Measurements from ENCODE around the gene FOXL2NB. TPM values are rescaled to one million over a fixed set of nuclear protein-coding genes. Genes with fewer than 3 reads are reported as not detected.

The FOXL2NB gene
- total and polyA plus RNA-seq, 7 experiments from 2014 or later: not detected

- Histone ChIP-seq H3K9me3 (ENCODE audit: control insufficient read depth in 2 of 3, low read length in 3 of 3) (no peaks in the 10 kb centered on the region), H3K36me3 (ENCODE audit: control insufficient read depth in 2 of 3, insufficient read depth in 3 of 3, low read length in 3 of 3) (no peaks in the 10 kb centered on the region), H3K27ac (ENCODE audit: low read depth, low read length) (no peak overlapping the region), H3K4me1 (ENCODE audit: control insufficient read depth in 2 of 2, insufficient read depth in 2 of 2, low read length in 2 of 2) (peaks cover 6 to 17% of the 10 kb centered on the region in 2 donors), H3K4me3 (ENCODE audit: low read length) (no peak overlapping the region), H3K27me3 (ENCODE audit: control insufficient read depth in 2 of 2, insufficient read depth in 2 of 2, low read length in 2 of 2) (peaks cover 0 to 54% of the 10 kb centered on the region in 2 donors)
- CTCF ChIA-PET: interaction anchor here (0.5 to 0.6 kb wide), 2 partner anchors 11 to 397 kb away, joined by 3 to 4 read pairs; no protein-coding TSS in a partner anchor
- POLR2A ChIA-PET: interaction anchor here (0.6 kb wide), 1 partner anchor 11 kb away, joined by 3 read pairs; no protein-coding TSS in a partner anchor
- H3K27me3 Mint-ChIP-seq: peaks cover 60 to 85% (median 64%) of the 10 kb centered on the region in 5 donors
- peaks cover 0 to 2% (median 0%) of the 10 kb centered on the region in 5 donors for H3K36me3 Mint-ChIP-seq
- no peak overlapping the region for H3K27ac Mint-ChIP-seq
- intact Hi-C loops (cut with micrococcal nuclease): loop anchor here (5.0 kb wide), 2 partner anchors 729 to 1181 kb away; partner anchors contain the start of gene NMNAT3 (in 1 of the 2)
- DNase-seq: no peak
- peaks cover 0 to 4% (median 0%) of the 10 kb centered on the region in 11 donors for H3K9me3 Mint-ChIP-seq
- H3K4me3 Mint-ChIP-seq: peak overlapping the region in 6 of 10 donors; percentile 0 to 92 (median 40)
- no peak for ATAC-seq
- peaks cover 24 to 52% (median 39%) of the 10 kb centered on the region in 7 donors for H3K4me1 Mint-ChIP-seq
These were observed 1.5 kb downstream of the FOXL2NB start for GRCh38 chr3:138948371-138949001.

GRCh38 chr3:138949002-138949418, 2.0 kb downstream of the FOXL2NB start:
- Mint-ChIP-seq H3K4me3 (peak overlapping the region in 8 of 10 donors; percentile 68 to 85 (median 76)), H3K36me3 (peaks cover 0 to 2% (median 0%) of the 10 kb centered on the region in 5 donors), H3K27me3 (peaks cover 58 to 85% (median 59%) of the 10 kb centered on the region in 5 donors), H3K9me3 (peaks cover 0 to 1% (median 0%) of the 10 kb centered on the region in 11 donors), H3K27ac (no peak overlapping the region), H3K4me1 (peaks cover 23 to 47% (median 34%) of the 10 kb centered on the region in 7 donors)
- peaks cover 6 to 12% of the 10 kb centered on the region in 2 donors for H3K4me1 ChIP-seq (ENCODE audit: control insufficient read depth in 2 of 2, insufficient read depth in 2 of 2, low read length in 2 of 2)
- ATAC-seq (no peak), DNase-seq (no peak)
- ChIA-PET POLR2A (interaction anchor here (0.6 kb wide), 1 partner anchor 10 kb away, joined by 3 read pairs; no protein-coding TSS in a partner anchor), CTCF (interaction anchor here (0.6 to 1.4 kb wide), 2 partner anchors 11 to 13 kb away, joined by 3 to 4 read pairs; no protein-coding TSS in a partner anchor)
- H3K36me3 ChIP-seq (ENCODE audit: control insufficient read depth in 2 of 3, insufficient read depth in 3 of 3, low read length in 3 of 3): no peaks in the 10 kb centered on the region
- H3K4me3 ChIP-seq (ENCODE audit: low read length): no peak overlapping the region
- intact Hi-C loops (cut with micrococcal nuclease): loop anchor here (5.0 kb wide), 2 partner anchors 728 to 1182 kb away; partner anchors contain the start of gene NMNAT3 (in 1 of the 2)
- H3K27ac ChIP-seq (ENCODE audit: low read depth, low read length): no peak overlapping the region
- H3K27me3 ChIP-seq (ENCODE audit: control insufficient read depth in 2 of 2, insufficient read depth in 2 of 2, low read length in 2 of 2): peaks cover 0 to 49% of the 10 kb centered on the region in 2 donors
- H3K9me3 ChIP-seq (ENCODE audit: control insufficient read depth in 2 of 3, low read length in 3 of 3): no peaks in the 10 kb centered on the region

GRCh38 chr3:138949445-138950005, 2.5 kb downstream of the FOXL2NB start:
- intact Hi-C loops (cut with micrococcal nuclease): loop anchor here (5.0 kb wide), 2 partner anchors 728 to 1182 kb away; partner anchors contain the start of gene NMNAT3 (in 1 of the 2)
- H3K36me3 ChIP-seq (ENCODE audit: control insufficient read depth in 2 of 3, insufficient read depth in 3 of 3, low read length in 3 of 3): no peaks in the 10 kb centered on the region
- no peaks in the 10 kb centered on the region for H3K9me3 ChIP-seq (ENCODE audit: control insufficient read depth in 2 of 3, low read length in 3 of 3)
- Mint-ChIP-seq H3K9me3 (peaks cover 0 to 1% (median 0%) of the 10 kb centered on the region in 11 donors), H3K27me3 (peaks cover 54 to 81% (median 55%) of the 10 kb centered on the region in 5 donors), H3K36me3 (peaks cover 0 to 2% (median 0%) of the 10 kb centered on the region in 5 donors), H3K4me1 (peaks cover 18 to 42% (median 29%) of the 10 kb centered on the region in 7 donors), H3K27ac (no peak overlapping the region), H3K4me3 (peak overlapping the region; percentile 6 to 85 (median 75))
- H3K27ac ChIP-seq (ENCODE audit: low read depth, low read length): no peak overlapping the region
- ATAC-seq (peak; percentile 7), DNase-seq (no peak)
- peaks cover under 1 to 7% of the 10 kb centered on the region in 2 donors for H3K4me1 ChIP-seq (ENCODE audit: control insufficient read depth in 2 of 2, insufficient read depth in 2 of 2, low read length in 2 of 2)
- H3K27me3 ChIP-seq (ENCODE audit: control insufficient read depth in 2 of 2, insufficient read depth in 2 of 2, low read length in 2 of 2): peaks cover 0 to 44% of the 10 kb centered on the region in 2 donors
- H3K4me3 ChIP-seq (ENCODE audit: low read length): no peak overlapping the region
- POLR2A ChIA-PET: no interaction called here
- CTCF ChIA-PET: interaction anchor here (1.4 kb wide), 1 partner anchor 13 kb away, joined by 3 read pairs; no protein-coding TSS in a partner anchor

- Mint-ChIP-seq H3K36me3 (peaks cover 0 to 1% (median 0%) of the 10 kb centered on the region in 5 donors), H3K9me3 (peaks cover 0 to 1% (median 0%) of the 10 kb centered on the region in 11 donors), H3K27ac (peak overlapping the region in 1 of 9 donors; percentile 36), H3K4me1 (peaks cover 12 to 36% (median 24%) of the 10 kb centered on the region in 7 donors), H3K4me3 (peak overlapping the region; percentile 36 to 85 (median 69)), H3K27me3 (peaks cover 54 to 80% (median 55%) of the 10 kb centered on the region in 5 donors)
- ChIA-PET POLR2A (no interaction called here), CTCF (interaction anchor here (1.4 kb wide), 1 partner anchor 14 kb away, joined by 3 read pairs; no protein-coding TSS in a partner anchor)
- DNase-seq (no peak), ATAC-seq (peak; percentile 55)
- no peak overlapping the region for H3K4me3 ChIP-seq (ENCODE audit: low read length)
- peaks cover 0 to 38% of the 10 kb centered on the region in 2 donors for H3K27me3 ChIP-seq (ENCODE audit: control insufficient read depth in 2 of 2, insufficient read depth in 2 of 2, low read length in 2 of 2)
- intact Hi-C loops (cut with micrococcal nuclease): no loop called here
- no peak overlapping the region for H3K27ac ChIP-seq (ENCODE audit: low read depth, low read length)
- no peaks in the 10 kb centered on the region for H3K36me3 ChIP-seq (ENCODE audit: control insufficient read depth in 2 of 3, insufficient read depth in 3 of 3, low read length in 3 of 3)
- peaks cover 0 to 4% of the 10 kb centered on the region in 2 donors for H3K4me1 ChIP-seq (ENCODE audit: control insufficient read depth in 2 of 2, insufficient read depth in 2 of 2, low read length in 2 of 2)
- H3K9me3 ChIP-seq (ENCODE audit: control insufficient read depth in 2 of 3, low read length in 3 of 3): no peaks in the 10 kb centered on the region
These were observed 3.1 kb downstream of the FOXL2NB start for GRCh38 chr3:138950006-138950644.

- H3K36me3 Mint-ChIP-seq: no peaks in the 10 kb centered on the region
- intact Hi-C loops (cut with micrococcal nuclease): no loop called here
- H3K9me3 Mint-ChIP-seq: no peaks in the 10 kb centered on the region
- CTCF ChIA-PET: no interaction called here
- no peaks in the 10 kb centered on the region for H3K9me3 ChIP-seq (ENCODE audit: control insufficient read depth in 2 of 3, low read length in 3 of 3)
- H3K27me3 ChIP-seq (ENCODE audit: control insufficient read depth in 2 of 2, insufficient read depth in 2 of 2, low read length in 2 of 2): peaks cover 0 to 39% of the 10 kb centered on the region in 2 donors
- H3K4me3 Mint-ChIP-seq: peak overlapping the region; percentile 36 to 85 (median 69)
- POLR2A ChIA-PET: no interaction called here
- H3K27ac ChIP-seq (ENCODE audit: low read depth, low read length): no peak overlapping the region
- peak overlapping the region in 1 of 9 donors; percentile 36 for H3K27ac Mint-ChIP-seq
- H3K4me1 ChIP-seq (ENCODE audit: control insufficient read depth in 2 of 2, insufficient read depth in 2 of 2, low read length in 2 of 2): peaks cover 0 to 4% of the 10 kb centered on the region in 2 donors
- H3K36me3 ChIP-seq (ENCODE audit: control insufficient read depth in 2 of 3, insufficient read depth in 3 of 3, low read length in 3 of 3): no peaks in the 10 kb centered on the region
- DNase-seq: no peak
- H3K4me3 ChIP-seq (ENCODE audit: low read length): no peak overlapping the region
- H3K4me1 Mint-ChIP-seq: peaks cover 8 to 33% (median 21%) of the 10 kb centered on the region in 7 donors
- no peak for ATAC-seq
- peaks cover 51 to 77% (median 55%) of the 10 kb centered on the region in 5 donors for H3K27me3 Mint-ChIP-seq
These were observed 3.7 kb downstream of the FOXL2NB start for GRCh38 chr3:138950701-138951100.

GRCh38 chr3:138960417-138960852, 13.4 kb downstream of the FOXL2NB start:
- intact Hi-C loops (cut with micrococcal nuclease): no loop called here
- Mint-ChIP-seq H3K36me3 (peaks cover 0 to 10% (median 6%) of the 10 kb centered on the region in 5 donors), H3K27ac (no peak overlapping the region), H3K9me3 (peaks cover 0 to 22% (median 11%) of the 10 kb centered on the region in 11 donors), H3K4me3 (peak overlapping the region; percentile 12 to 74 (median 58)), H3K4me1 (peaks cover 9 to 21% (median 19%) of the 10 kb centered on the region in 7 donors), H3K27me3 (peaks cover 56 to 81% (median 78%) of the 10 kb centered on the region in 5 donors)
- H3K27me3 ChIP-seq (ENCODE audit: control insufficient read depth in 2 of 2, insufficient read depth in 2 of 2, low read length in 2 of 2): peaks cover 0 to 17% of the 10 kb centered on the region in 2 donors
- no peak for ATAC-seq
- H3K4me1 ChIP-seq (ENCODE audit: control insufficient read depth in 2 of 2, insufficient read depth in 2 of 2, low read length in 2 of 2): peaks cover 0 to 5% of the 10 kb centered on the region in 2 donors
- H3K36me3 ChIP-seq (ENCODE audit: control insufficient read depth in 2 of 3, insufficient read depth in 3 of 3, low read length in 3 of 3): no peaks in the 10 kb centered on the region
- no peak for DNase-seq
- peaks cover 0 to 7% (median 0%) of the 10 kb centered on the region in 3 experiments for H3K9me3 ChIP-seq (ENCODE audit: control insufficient read depth in 2 of 3, low read length in 3 of 3)
- ChIA-PET POLR2A (no interaction called here), CTCF (interaction anchor here (0.8 kb wide), 1 partner anchor 24 kb away, joined by 3 read pairs; no protein-coding TSS in a partner anchor)
- H3K27ac ChIP-seq (ENCODE audit: low read depth, low read length): no peak overlapping the region
- no peak overlapping the region for H3K4me3 ChIP-seq (ENCODE audit: low read length)

All from naive thymus-derived CD4-positive, alpha-beta T cell (primary cell).